PC-9 (cell line): Measurements from ENCODE around the gene PRKACB. TPM values are rescaled to one million over a fixed set of nuclear protein-coding genes. Genes with fewer than 3 reads are reported as not detected.

ENCODE experiments used
- BruUV-seq: library from RNA; stranded (reverse); fragments of 400-500 nt; replicated peaks from 2 replicates; lab custom pipeline; 2021; lab: Mats Ljungman, UMichigan
- CTCF ChIA-PET: fragments of 300-600 bp; sonication (Branson Sonifier 250); formaldehyde crosslinking; loops from one replicate; lab custom pipeline; 2022; ENCODE audit warnings: antibody characterized with exemption; lab: Charles Lee
- POLR2A ChIA-PET: fragments of 300-600 bp; sonication (Branson Sonifier 250); formaldehyde crosslinking; loops from one replicate; lab custom pipeline; 2022; ENCODE audit warnings: antibody characterized with exemption; ENCODE audit not compliant: unreplicated experiment; lab: Charles Lee
- DNase-seq, 2 experiments: peaks; one replicate each; pipeline versions ENCODE4 v3.0.0 to v3.0.0-alpha.2; 2015 to 2022; ENCODE audit warnings: mixed read lengths in 1 of 2
- H2AFZ ChIP-seq: fragments of 200-600 bp; sonication (generic); 2 replicates; pipeline ENCODE4 v1.8.1; 2017; ENCODE audit warnings: antibody characterized with exemption
- H3F3A ChIP-seq: fragments of 200-600 bp; sonication (generic); 2 replicates; pipeline ENCODE4 v1.8.1; 2017; ENCODE audit warnings: antibody characterized with exemption, mild to moderate bottlenecking, low read depth; ENCODE audit not compliant: insufficient read depth
- H3K27ac ChIP-seq: fragments of 200-600 bp; sonication (generic); 2 replicates; pipeline ENCODE4 v1.6.1; 2016; ENCODE audit warnings: mixed run types
- H3K27me3 ChIP-seq: fragments of 200-600 bp; sonication (generic); 2 replicates; pipeline ENCODE4 v1.6.1; 2016; ENCODE audit warnings: low read depth, mixed run types; ENCODE audit not compliant: insufficient read depth
- H3K36me3 ChIP-seq: fragments of 200-600 bp; sonication (generic); 2 replicates; pipeline ENCODE4 v1.6.1; 2016; ENCODE audit warnings: low read depth, mixed run types
- H3K4me1 ChIP-seq: fragments of 200-600 bp; sonication (generic); replicated peaks from 2 replicates; pipeline ENCODE4 v1.6.1; 2016; ENCODE audit warnings: mixed run types; ENCODE audit not compliant: insufficient read depth
- H3K4me2 ChIP-seq: fragments of 200-600 bp; sonication (generic); 2 replicates; pipeline ENCODE4 v1.6.1; 2017; ENCODE audit warnings: mixed run types
- H3K4me3 ChIP-seq: fragments of 200-600 bp; sonication (generic); 2 replicates; pipeline ENCODE4 v1.6.1; 2016; ENCODE audit warnings: mixed run types
- H3K79me2 ChIP-seq: fragments of 200-600 bp; sonication (generic); 2 replicates; pipeline ENCODE4 v1.6.1; 2017; ENCODE audit warnings: low read depth, mixed run types
- H3K9me2 ChIP-seq: fragments of 200-600 bp; sonication (generic); 2 replicates; pipeline ENCODE4 v1.8.1; 2017; ENCODE audit warnings: mild to moderate bottlenecking; ENCODE audit not compliant: insufficient read depth
- H3K9me3 ChIP-seq: fragments of 200-600 bp; sonication (generic); 2 replicates; pipeline ENCODE4 v1.8.1; 2016; ENCODE audit warnings: low read depth; ENCODE audit not compliant: insufficient read depth
- H4K20me1 ChIP-seq: fragments of 200-600 bp; sonication (generic); 2 replicates; pipeline ENCODE4 v1.8.1; 2017; ENCODE audit not compliant: insufficient read depth
- CTCF ChIP-seq: fragments of 200-600 bp; sonication (generic); conservative IDR thresholded peaks from 2 replicates; pipeline ENCODE4 v1.6.1; 2017; ENCODE audit warnings: mixed run types, antibody characterized with exemption, mild to moderate bottlenecking, moderate library complexity
- EZH2 ChIP-seq: fragments of 200-600 bp; sonication (generic); IDR thresholded peaks from 2 replicates; pipeline ENCODE4 v1.8.0; 2017; ENCODE audit warnings: antibody characterized with exemption, low read depth
- intact Hi-C: fragments of 100-400 bp; cut with micrococcal nuclease; formaldehyde crosslinking; loops from one replicate; pipeline ENCODE4 v1.10.0; 2022; ENCODE audit not compliant: unreplicated experiment
- total RNA-seq: library from RNA; stranded (reverse); gene quantifications from 2 replicates; pipeline ENCODE4 v1.2.3, GENCODE V29; 2021

Gene PRKACB
- total RNA-seq, 1 experiment from 2014 or later = 16.7 TPM

GRCh38 chr1:84107955-84108354 lies 36.1 kb upstream of the PRKACB start:
- no peak for DNase-seq
- intact Hi-C loops = no loop called here
- Histone ChIP-seq H3K27me3 (no peaks in the 10 kb centered on the region), H3K27ac (no peak overlapping the region), H3K36me3 (peaks cover 5% of the 10 kb centered on the region), H3K9me3 (peaks cover 5% of the 10 kb centered on the region; the same call in 1 of the 2 replicates), H3K4me2 (0 out of 2 replicates have a peak overlapping the region, but pooled peaks have one; percentile 10), H3K9me2 (no peaks in the 10 kb centered on the region), H3K4me3 (no peak overlapping the region), H3K4me1 (peaks cover 20% of the 10 kb centered on the region), H3K79me2 (no peaks in the 10 kb centered on the region), H4K20me1 (no peaks in the 10 kb centered on the region), H2AFZ (no peak overlapping the region), H3F3A (peaks cover 5% of the 10 kb centered on the region)
- TF ChIP-seq CTCF (no peak), EZH2 (no peak)
- ChIA-PET CTCF (no interaction called here), POLR2A (no interaction called here)
- no TSS peak for BruUV-seq

GRCh38 chr1:84108900-84109578 lies 35.0 kb upstream of the PRKACB start:
- Histone ChIP-seq H3F3A (peaks cover 5% of the 10 kb centered on the region), H3K4me1 (peaks cover 9% of the 10 kb centered on the region), H3K4me2 (no peak overlapping the region), H3K27ac (no peak overlapping the region), H3K27me3 (no peaks in the 10 kb centered on the region), H3K9me3 (peaks cover 5% of the 10 kb centered on the region; the same call in 1 of the 2 replicates), H4K20me1 (no peaks in the 10 kb centered on the region), H3K36me3 (peaks cover 5% of the 10 kb centered on the region), H3K4me3 (no peak overlapping the region), H3K9me2 (no peaks in the 10 kb centered on the region), H2AFZ (no peak overlapping the region), H3K79me2 (no peaks in the 10 kb centered on the region)
- DNase-seq = no peak
- no TSS peak for BruUV-seq
- intact Hi-C loops = no loop called here
- ChIA-PET CTCF (no interaction called here), POLR2A (no interaction called here)
- TF ChIP-seq EZH2 (no peak), CTCF (no peak)

GRCh38 chr1:84110629-84111028 lies 33.4 kb upstream of the PRKACB start:
- Histone ChIP-seq H3K27ac (no peak overlapping the region), H3K9me2 (no peaks in the 10 kb centered on the region), H3K79me2 (no peaks in the 10 kb centered on the region), H3K27me3 (no peaks in the 10 kb centered on the region), H3K9me3 (peaks cover 5% of the 10 kb centered on the region; the same call in 1 of the 2 replicates), H3K4me2 (no peak overlapping the region), H3K4me1 (peaks cover 7% of the 10 kb centered on the region), H4K20me1 (no peaks in the 10 kb centered on the region), H3K36me3 (peaks cover 5% of the 10 kb centered on the region), H2AFZ (no peak overlapping the region), H3K4me3 (no peak overlapping the region), H3F3A (peaks cover 5% of the 10 kb centered on the region)
- no TSS peak for BruUV-seq
- DNase-seq = no peak
- POLR2A ChIA-PET = no interaction called here
- TF ChIP-seq EZH2 (no peak), CTCF (no peak)
- CTCF ChIA-PET = no interaction called here
- intact Hi-C loops = no loop called here
